ENCODE data around the gene HOMER2.

- TF ChIP-seq CTCF (IDR thresholded peaks at IDR 0.05; ENCODE audit: extremely low read depth in 1 of 2, insufficient read depth in 1 of 2, low read depth in 1 of 2, low read length in 2 of 2) (no peak), MAX (IDR thresholded peaks at IDR 0.05; ENCODE audit: insufficient read depth, insufficient read length) (no peak), POLR2A (IDR thresholded peaks at IDR 0.05; ENCODE audit: low read depth, low read length) (no peak), POLR2AphosphoS5 (IDR thresholded peaks at IDR 0.05; ENCODE audit: insufficient read depth, low read depth, low read length) (no peak), FOS (IDR thresholded peaks at IDR 0.05; ENCODE audit: borderline replicate concordance, insufficient read depth, low read length) (no peak), EZH2 (IDR thresholded peaks at IDR 0.05; ENCODE audit: borderline replicate concordance, low read depth, low read length, severe bottlenecking) (no peak), JUN (IDR thresholded peaks at IDR 0.05; ENCODE audit: borderline replicate concordance, insufficient read depth, insufficient read length, low read depth) (no peak), MYC (IDR thresholded peaks at IDR 0.05; ENCODE audit: low read depth, low read length) (no peak), GATA2 (IDR thresholded peaks at IDR 0.05; ENCODE audit: insufficient read depth, insufficient read length, low read depth, low read length) (no peak)
Measured at GRCh38 chr15:82943176-82943575, 9.3 kb downstream of the HOMER2 start.

Measured in endothelial cell of umbilical vein (primary cell).